IPS-15b (cell line): ENCODE data around the gene TIMM17B.
A peak's percentile ranks its signal among the peaks of the same experiment; 100 is the strongest.

ENCODE experiments used
- H3K27me3 ChIP-seq: one replicate; pipeline ENCODE4 v1.6.1; 2013; ENCODE audit warnings: low read length; ENCODE audit not compliant: control insufficient read depth, insufficient read depth
- H3K36me3 ChIP-seq: one replicate; pipeline ENCODE4 v1.6.1; 2013; ENCODE audit warnings: low read length; ENCODE audit not compliant: control insufficient read depth, insufficient read depth
- H3K4me1 ChIP-seq: one replicate; pipeline ENCODE4 v1.6.1; 2013; ENCODE audit warnings: mild to moderate bottlenecking, low read length; ENCODE audit not compliant: control insufficient read depth, insufficient read depth
- H3K4me3 ChIP-seq: one replicate; pipeline ENCODE4 v1.5.1; 2013; ENCODE audit warnings: low read depth, low read length
- H3K9ac ChIP-seq: one replicate; pipeline ENCODE4 v1.6.1; 2013; ENCODE audit warnings: low read depth, mild to moderate bottlenecking, low read length
- H3K9me3 ChIP-seq: one replicate; pipeline ENCODE4 v1.6.1; 2013; ENCODE audit warnings: mild to moderate bottlenecking, low read length; ENCODE audit not compliant: control insufficient read depth, insufficient read depth

The TIMM17B gene

DNA sequence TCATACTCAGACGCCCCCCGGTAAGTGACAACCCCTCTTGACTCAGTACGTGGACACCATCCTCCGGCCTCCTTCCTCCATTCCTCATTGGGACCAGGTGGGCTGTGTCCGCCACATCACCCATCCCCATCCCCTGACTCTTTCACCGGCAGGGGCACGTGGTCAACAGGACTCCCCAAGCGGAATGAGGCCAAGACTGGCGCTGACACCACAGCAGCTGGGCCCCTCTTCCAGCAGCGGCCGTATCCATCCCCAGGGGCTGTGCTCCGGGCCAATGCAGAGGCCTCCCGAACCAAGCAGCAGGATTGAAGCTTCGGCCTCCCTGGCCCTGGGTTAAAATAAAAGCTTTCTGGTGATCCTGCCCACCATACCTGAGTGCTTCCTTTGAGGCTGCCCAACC is 5.2 kb upstream of the TIMM17B start:
- Histone ChIP-seq H3K27me3 (no peaks in the 10 kb centered on the region), H3K4me1 (no peaks in the 10 kb centered on the region), H3K9me3 (no peaks in the 10 kb centered on the region), H3K9ac (no peak overlapping the region), H3K4me3 (no peak overlapping the region), H3K36me3 (peaks cover 35% of the 10 kb centered on the region)

DNA sequence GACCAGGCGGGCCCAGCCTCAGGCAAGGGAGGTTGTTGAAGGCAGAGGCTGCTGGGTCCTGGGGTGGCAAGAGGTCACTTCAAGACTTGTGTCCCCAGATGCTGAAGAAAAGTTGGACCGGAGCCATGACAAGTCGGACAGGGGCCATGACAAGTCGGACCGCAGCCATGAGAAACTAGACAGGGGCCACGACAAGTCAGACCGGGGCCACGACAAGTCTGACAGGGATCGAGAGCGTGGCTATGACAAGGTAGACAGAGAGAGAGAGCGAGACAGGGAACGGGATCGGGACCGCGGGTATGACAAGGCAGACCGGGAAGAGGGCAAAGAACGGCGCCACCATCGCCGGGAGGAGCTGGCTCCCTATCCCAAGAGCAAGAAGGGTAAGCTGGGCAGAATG is 4.6 kb upstream of the TIMM17B start:
- H3K36me3 ChIP-seq: peaks cover 31% of the 10 kb centered on the region
- no peaks in the 10 kb centered on the region for H3K9me3 ChIP-seq
- H3K4me3 ChIP-seq: no peak overlapping the region
- H3K9ac ChIP-seq: no peak overlapping the region
- no peaks in the 10 kb centered on the region for H3K4me1 ChIP-seq
- H3K27me3 ChIP-seq: no peaks in the 10 kb centered on the region

DNA sequence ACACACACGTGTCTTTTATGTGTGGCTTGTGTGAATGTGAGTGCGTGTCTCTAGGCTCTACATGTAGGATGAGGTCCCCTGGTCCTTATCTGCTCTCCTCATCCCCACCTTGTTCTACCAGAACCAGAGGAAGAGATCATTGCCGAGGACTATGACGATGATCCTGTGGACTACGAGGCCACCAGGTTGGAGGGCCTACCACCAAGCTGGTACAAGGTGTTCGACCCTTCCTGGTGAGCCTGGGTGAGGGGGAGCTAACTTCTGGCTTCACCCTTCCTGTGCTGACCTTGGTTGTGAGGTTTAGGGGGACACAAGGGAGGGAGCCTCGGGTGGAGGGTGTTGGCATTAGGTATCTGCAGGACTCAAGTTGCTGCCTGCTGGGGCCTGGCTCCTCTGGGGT is 3.5 kb upstream of the TIMM17B start:
- H3K27me3 ChIP-seq: no peaks in the 10 kb centered on the region
- no peak overlapping the region for H3K4me3 ChIP-seq
- H3K36me3 ChIP-seq: peaks cover 31% of the 10 kb centered on the region
- H3K4me1 ChIP-seq: peaks cover 3% of the 10 kb centered on the region
- no peaks in the 10 kb centered on the region for H3K9me3 ChIP-seq
- no peak overlapping the region for H3K9ac ChIP-seq

DNA sequence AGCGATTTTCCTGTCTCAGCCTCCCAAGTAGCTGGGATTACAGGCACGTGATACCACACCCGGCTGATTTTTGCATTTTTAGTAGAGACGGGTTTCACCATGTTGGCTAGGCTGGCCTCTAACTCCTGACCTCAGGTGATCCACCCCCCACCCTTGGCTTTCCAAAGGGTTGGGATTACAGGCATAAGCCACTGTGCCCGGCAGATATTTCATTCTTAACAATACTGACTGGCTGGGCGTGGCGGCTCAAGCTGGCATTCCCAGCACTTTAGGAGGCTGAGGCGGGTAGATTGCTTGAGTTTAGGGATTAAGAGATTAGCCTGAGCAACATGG is 1.5 kb upstream of the TIMM17B start:
- H3K27me3 ChIP-seq: no peaks in the 10 kb centered on the region
- H3K4me3 ChIP-seq: no peak overlapping the region
- no peak overlapping the region for H3K9ac ChIP-seq
- H3K4me1 ChIP-seq: peaks cover 3% of the 10 kb centered on the region
- H3K36me3 ChIP-seq: peaks cover 20% of the 10 kb centered on the region
- H3K9me3 ChIP-seq: no peaks in the 10 kb centered on the region

DNA sequence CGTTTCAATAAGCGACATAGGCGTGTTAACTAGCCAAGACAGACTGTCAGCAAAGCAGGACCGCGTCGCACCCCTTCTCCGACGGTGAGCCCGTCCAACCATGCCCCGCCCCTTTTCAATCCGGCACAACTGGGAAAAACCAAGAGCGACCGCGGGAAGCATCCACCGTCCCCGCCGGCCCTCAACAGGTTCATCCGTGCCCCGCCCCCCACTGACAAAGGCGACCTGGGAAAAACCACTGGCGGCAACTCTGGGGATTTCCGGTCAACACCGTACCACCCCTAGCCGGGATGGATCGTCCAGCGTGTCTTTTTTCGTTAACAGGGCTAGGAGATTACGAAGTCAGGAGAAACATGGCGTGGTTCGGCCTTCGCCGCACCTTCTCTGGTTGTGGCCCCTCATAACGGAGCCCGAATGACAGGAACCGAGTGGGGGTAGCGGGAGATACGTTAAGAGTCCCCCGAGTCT is 377 bp downstream of the TIMM17B start:
- no peaks in the 10 kb centered on the region for H3K9me3 ChIP-seq
- H3K27me3 ChIP-seq: no peaks in the 10 kb centered on the region
- H3K4me3 ChIP-seq: peak overlapping the region; percentile 93
- H3K4me1 ChIP-seq: peaks cover 3% of the 10 kb centered on the region
- H3K36me3 ChIP-seq: peaks cover 27% of the 10 kb centered on the region
- peak overlapping the region; percentile 87 for H3K9ac ChIP-seq

DNA sequence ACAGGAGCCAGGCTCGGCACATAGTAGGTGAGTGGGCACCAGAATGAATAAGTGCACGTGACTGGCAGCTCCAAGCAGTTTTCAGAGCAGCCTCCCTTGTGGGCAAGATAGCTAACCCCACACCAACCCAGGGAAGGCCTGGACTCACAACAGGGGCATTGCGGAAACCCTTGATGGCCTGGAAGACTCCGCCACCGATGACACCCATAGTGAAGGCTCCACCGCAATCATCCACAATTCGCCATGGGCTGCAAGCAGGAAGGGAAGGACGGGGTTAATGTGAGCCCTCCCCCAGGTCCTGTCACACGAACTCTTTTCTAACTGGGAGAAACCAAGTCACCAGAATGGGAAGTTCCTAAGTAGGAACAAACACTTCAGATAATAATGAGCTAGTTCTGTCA is 957 bp downstream of the TIMM17B start:
- Histone ChIP-seq H3K27me3 (no peaks in the 10 kb centered on the region), H3K4me3 (peak overlapping the region; percentile 93), H3K36me3 (peaks cover 23% of the 10 kb centered on the region), H3K4me1 (peaks cover 3% of the 10 kb centered on the region), H3K9ac (peak overlapping the region; percentile 79), H3K9me3 (no peaks in the 10 kb centered on the region)

DNA sequence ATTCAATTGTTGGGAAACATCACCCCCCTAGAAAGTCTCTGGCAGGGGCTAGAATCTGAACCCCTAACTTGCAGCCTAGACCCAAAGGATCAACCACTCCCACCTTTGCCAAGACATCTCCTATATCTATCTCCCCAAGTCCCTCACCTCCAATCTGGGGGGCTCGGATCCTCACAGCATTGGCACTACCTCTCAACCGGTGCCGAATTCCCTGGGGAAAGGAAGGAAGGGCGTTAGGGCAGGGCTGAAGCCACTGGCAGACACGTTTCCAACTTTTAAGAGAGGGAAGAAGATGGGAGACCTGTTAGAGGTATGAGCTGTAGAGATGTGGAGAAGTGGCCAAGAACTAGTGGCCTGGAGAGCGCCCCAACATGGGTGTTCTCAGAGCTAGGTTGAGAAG is 2.7 kb downstream of the TIMM17B start:
- H3K4me1 ChIP-seq: peaks cover 5% of the 10 kb centered on the region
- H3K36me3 ChIP-seq: peaks cover 15% of the 10 kb centered on the region
- no peaks in the 10 kb centered on the region for H3K27me3 ChIP-seq
- no peak overlapping the region for H3K4me3 ChIP-seq
- no peaks in the 10 kb centered on the region for H3K9me3 ChIP-seq
- H3K9ac ChIP-seq: no peak overlapping the region

DNA sequence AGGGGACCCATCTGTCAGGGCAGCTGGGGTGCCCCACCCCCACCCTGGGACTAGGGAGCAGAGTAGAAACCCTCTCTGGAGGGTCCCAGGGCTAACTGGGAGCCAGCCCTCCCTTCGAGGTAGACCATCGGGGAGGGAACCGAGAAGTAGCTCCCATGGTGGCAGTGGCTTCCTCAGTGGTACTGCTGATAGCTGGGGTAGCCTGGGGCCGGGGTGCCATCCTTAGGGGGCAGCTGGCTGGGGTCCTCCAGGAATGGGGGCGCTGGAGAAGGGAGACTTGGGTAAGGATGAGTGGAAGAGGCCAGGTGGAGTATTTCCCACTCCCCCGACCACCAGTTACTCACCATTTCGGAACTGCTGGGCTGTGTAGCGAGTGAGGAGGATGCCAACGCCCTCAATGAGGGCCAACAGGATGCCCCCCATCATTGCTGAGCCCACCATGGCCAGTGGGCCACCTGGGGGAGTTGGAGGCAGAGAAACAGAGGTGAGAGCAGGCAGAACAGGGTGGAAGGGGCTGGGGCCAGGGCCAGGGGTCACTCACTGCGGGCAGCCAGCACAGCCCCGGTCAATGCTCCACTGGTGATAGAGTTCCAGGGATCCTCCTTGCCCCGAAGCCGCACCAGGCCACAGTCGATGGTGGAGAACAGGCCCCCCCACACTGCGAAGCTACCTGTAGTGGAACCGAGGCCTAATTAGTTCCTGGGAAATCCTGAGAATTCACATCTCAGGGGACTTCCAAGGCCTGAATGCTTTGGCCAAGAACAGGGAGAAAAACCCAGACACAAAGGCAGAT is 3.8 kb downstream of the TIMM17B start:
- peaks cover 5% of the 10 kb centered on the region for H3K4me1 ChIP-seq
- no peaks in the 10 kb centered on the region for H3K9me3 ChIP-seq
- H3K36me3 ChIP-seq: peaks cover 12% of the 10 kb centered on the region
- H3K27me3 ChIP-seq: no peaks in the 10 kb centered on the region
- H3K9ac ChIP-seq: no peak overlapping the region
- no peak overlapping the region for H3K4me3 ChIP-seq

DNA sequence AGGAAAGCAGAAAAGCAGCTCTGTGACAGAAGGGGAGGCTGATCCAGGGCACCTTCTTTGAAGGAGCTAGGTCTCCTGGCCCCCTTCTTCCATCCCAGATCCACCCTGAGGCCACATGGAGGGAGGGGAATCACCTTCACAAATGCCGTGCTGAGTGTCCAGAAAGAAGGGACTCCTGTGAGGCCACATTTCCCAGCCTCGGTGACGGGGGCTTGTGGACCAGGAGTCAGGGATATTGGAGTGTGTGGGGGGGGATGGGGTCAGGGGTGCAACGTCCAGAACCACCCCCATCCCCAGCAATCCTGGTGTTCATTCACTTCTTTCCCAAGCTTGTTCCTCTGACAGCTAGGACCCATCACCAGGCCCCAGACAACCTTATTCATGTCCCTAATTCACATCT is 4.7 kb downstream of the TIMM17B start:
- Histone ChIP-seq H3K9ac (no peak overlapping the region), H3K4me3 (no peak overlapping the region), H3K36me3 (peaks cover 12% of the 10 kb centered on the region), H3K27me3 (no peaks in the 10 kb centered on the region), H3K9me3 (no peaks in the 10 kb centered on the region), H3K4me1 (peaks cover 5% of the 10 kb centered on the region)

DNA sequence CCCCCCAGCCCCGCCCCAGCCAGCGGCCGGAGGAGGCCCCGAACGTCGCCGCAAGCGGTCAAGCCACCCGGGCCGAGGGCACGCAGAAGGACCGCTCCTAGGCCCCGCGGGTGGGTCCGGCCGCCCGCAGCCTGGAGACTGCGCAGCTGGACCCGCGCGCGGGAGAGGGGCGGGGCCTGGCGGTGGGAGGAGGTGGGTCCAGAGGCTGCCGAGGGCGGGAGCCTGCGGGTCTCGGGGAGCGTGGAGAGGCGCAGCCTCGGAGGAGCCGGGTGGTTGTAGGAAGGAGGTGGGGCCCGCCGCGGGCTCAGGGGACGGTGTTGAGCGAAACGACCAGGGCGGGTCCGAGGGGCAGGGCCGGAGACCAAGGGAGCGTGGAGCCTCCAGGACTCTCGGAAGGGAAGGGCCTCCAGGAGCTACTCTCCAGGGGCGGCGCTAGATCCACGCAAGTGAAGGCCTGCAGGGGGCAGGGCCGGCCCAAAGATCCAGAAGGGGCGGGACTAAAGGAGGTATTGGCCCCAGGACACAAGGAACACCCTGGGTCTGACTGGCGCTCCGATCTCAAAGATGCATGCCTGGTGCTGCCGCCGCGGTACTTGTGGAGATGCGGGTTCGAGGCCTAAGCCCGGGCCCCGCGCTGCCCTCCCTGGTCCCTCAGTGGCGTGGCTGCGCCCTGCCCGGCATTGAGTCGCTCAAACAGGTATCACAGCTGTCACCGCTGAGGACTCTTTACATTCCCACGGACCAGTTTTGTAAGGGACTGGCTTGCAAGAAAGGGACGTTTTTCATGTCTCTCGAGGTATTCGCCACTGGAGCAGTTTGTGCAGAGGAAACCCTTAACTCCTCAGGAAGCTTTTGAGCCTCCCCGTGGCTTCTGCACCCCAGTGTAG is 5.9 kb downstream of the TIMM17B start:
- Histone ChIP-seq H3K9ac (no peak overlapping the region), H3K4me3 (peak overlapping the region; percentile 65)

DNA sequence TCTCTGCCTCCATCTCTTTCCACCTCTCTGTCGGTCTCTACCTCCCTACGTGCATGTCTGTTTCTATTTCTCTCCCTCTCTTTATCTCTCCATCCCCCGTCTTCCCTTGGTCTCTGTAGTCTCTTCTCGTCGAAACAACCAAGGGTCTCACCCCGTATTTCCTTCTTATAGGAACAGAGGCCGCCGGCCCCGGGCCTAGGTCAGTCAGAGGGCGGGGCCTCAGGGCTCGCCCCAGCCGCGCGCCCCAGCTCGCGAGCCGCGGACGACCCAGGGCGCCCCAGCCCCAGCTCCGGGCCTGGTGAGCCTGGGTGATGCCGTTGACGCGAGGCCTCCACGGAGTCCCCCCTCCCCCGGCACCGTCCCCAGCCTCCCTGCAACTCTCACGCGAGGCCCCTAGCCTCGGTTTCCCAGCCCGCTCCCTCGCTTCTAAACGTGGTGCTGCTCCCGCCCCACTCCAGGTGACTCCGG is 6.6 kb downstream of the TIMM17B start:
- H3K36me3 ChIP-seq: peaks cover 12% of the 10 kb centered on the region
- H3K9ac ChIP-seq: no peak overlapping the region
- peak overlapping the region; percentile 65 for H3K4me3 ChIP-seq
- H3K4me1 ChIP-seq: peaks cover 2% of the 10 kb centered on the region
- H3K9me3 ChIP-seq: no peaks in the 10 kb centered on the region
- no peaks in the 10 kb centered on the region for H3K27me3 ChIP-seq

More for the DNA sequence above, 5.9 kb downstream of the TIMM17B start:
- Histone ChIP-seq H3K4me1 (peaks cover 5% of the 10 kb centered on the region), H3K36me3 (peaks cover 12% of the 10 kb centered on the region), H3K27me3 (no peaks in the 10 kb centered on the region), H3K9me3 (no peaks in the 10 kb centered on the region)
